Smooth muscle cell (in vitro differentiated cells): ENCODE data around the gene OTOS. TPM values are rescaled to one million over a fixed set of nuclear protein-coding genes. Genes with fewer than 3 reads are reported as not detected.

ENCODE experiments used
- DNase-seq: peaks from one replicate; lab custom pipeline; 2025; ENCODE audit not compliant: unreplicated experiment; lab: John Stamatoyannopoulos, UW
- H2AFZ ChIP-seq: fragments of 200-600 bp; sonication (generic); 2 replicates; pipeline ENCODE4 v1.6.0; 2016; ENCODE audit warnings: antibody characterized with exemption, low read depth, mild to moderate bottlenecking
- H3F3A ChIP-seq: fragments of 200-600 bp; sonication (generic); 2 replicates; pipeline ENCODE4 v1.6.0; 2017; ENCODE audit warnings: antibody characterized with exemption, low read depth
- H3K27ac ChIP-seq: fragments of 200-600 bp; sonication (generic); 2 replicates; pipeline ENCODE4 v1.5.1; 2016; ENCODE audit warnings: low read depth, mild to moderate bottlenecking
- H3K27me3 ChIP-seq: fragments of 200-600 bp; sonication (generic); 2 replicates; pipeline ENCODE4 v1.6.1; 2016; ENCODE audit warnings: low read depth, mild to moderate bottlenecking
- H3K36me3 ChIP-seq: fragments of 200-600 bp; sonication (generic); 2 replicates; pipeline ENCODE4 v1.5.1; 2016; ENCODE audit warnings: low read depth
- H3K4me1 ChIP-seq: fragments of 200-600 bp; sonication (generic); 2 replicates; pipeline ENCODE4 v1.5.1; 2016; ENCODE audit warnings: low read depth
- H3K4me2 ChIP-seq: fragments of 200-600 bp; sonication (generic); 2 replicates; pipeline ENCODE4 v1.6.0; 2016; ENCODE audit warnings: mild to moderate bottlenecking
- H3K4me3 ChIP-seq: fragments of 200-600 bp; sonication (generic); 2 replicates; pipeline ENCODE4 v1.5.1; 2016; ENCODE audit warnings: mild to moderate bottlenecking
- H3K79me2 ChIP-seq: fragments of 200-600 bp; sonication (generic); 2 replicates; pipeline ENCODE4 v1.6.0; 2016; ENCODE audit warnings: low read depth, mild to moderate bottlenecking
- H3K9ac ChIP-seq: fragments of 200-600 bp; sonication (generic); 2 replicates; pipeline ENCODE4 v1.6.0; 2016; ENCODE audit warnings: low read depth
- H3K9me3 ChIP-seq: fragments of 200-600 bp; sonication (generic); replicated peaks from 2 replicates; pipeline ENCODE4 v1.5.1; 2016; ENCODE audit warnings: low read depth
- H4K20me1 ChIP-seq: fragments of 200-600 bp; sonication (generic); 2 replicates; pipeline ENCODE4 v1.6.0; 2016; ENCODE audit warnings: low read depth
- CTCF ChIP-seq: fragments of 200-600 bp; sonication (generic); IDR thresholded peaks from 2 replicates; pipeline ENCODE4 v1.5.1; 2017; ENCODE audit warnings: borderline replicate concordance, mild to moderate bottlenecking, antibody characterized with exemption; ENCODE audit not compliant: insufficient read depth, poor library complexity, severe bottlenecking
- WGBS: methylation state at CpG from one replicate; pipeline ENCODE4 v1.1.7; 2016; ENCODE audit warnings: low lambda C conversion rate; 5-methylcytosine and 5-hydroxymethylcytosine counted together
- polyA plus RNA-seq: library from polyadenylated mRNA; unstranded; fragments of >200 nt; fragmentation: Nextera tagmentation; extraction: Ambion mirVana; gene quantifications from 2 replicates; pipeline ENCODE4 v1.2.1, GENCODE V29; 2016
- total RNA-seq: library from RNA; depleted of rRNA; stranded (reverse); fragments of >200 nt; gene quantifications from 2 replicates; pipeline ENCODE4 v1.2.3, GENCODE V29; 2014

OTOS gene
- total and polyA plus RNA-seq, 2 experiments from 2014 or later = not detected

GRCh38 chr2:240155048-240155744 is 14.7 kb upstream of the OTOS start:
- Histone ChIP-seq H3K36me3 (no peaks in the 10 kb centered on the region), H3K4me3 (no peak overlapping the region), H3K9me3 (no peaks in the 10 kb centered on the region), H3F3A (no peaks in the 10 kb centered on the region), H3K79me2 (no peaks in the 10 kb centered on the region), H3K4me1 (peaks cover 13% of the 10 kb centered on the region), H3K27me3 (peaks cover 11% of the 10 kb centered on the region), H3K27ac (peak overlapping the region; percentile 64), H2AFZ (no peak overlapping the region), H3K9ac (no peak overlapping the region), H3K4me2 (no peak overlapping the region), H4K20me1 (no peaks in the 10 kb centered on the region)
- DNase-seq = no peak
- WGBS = 81% methylated on average over 17 of the region's 17 CpGs
- TF ChIP-seq CTCF = no peak

- H4K20me1 ChIP-seq = no peaks in the 10 kb centered on the region
- H3K4me3 ChIP-seq = no peak overlapping the region
- no peaks in the 10 kb centered on the region for H3K79me2 ChIP-seq
- no peak for TF ChIP-seq CTCF
- no peak overlapping the region for H3K4me2 ChIP-seq
- DNase-seq = no peak
- peaks cover 13% of the 10 kb centered on the region for H3K4me1 ChIP-seq
- H3K9ac ChIP-seq = no peak overlapping the region
- peaks cover 11% of the 10 kb centered on the region for H3K27me3 ChIP-seq
- H3F3A ChIP-seq = no peaks in the 10 kb centered on the region
- no peak overlapping the region for H2AFZ ChIP-seq
- no peaks in the 10 kb centered on the region for H3K9me3 ChIP-seq
- no peaks in the 10 kb centered on the region for H3K36me3 ChIP-seq
- H3K27ac ChIP-seq = no peak overlapping the region
- WGBS = 88% methylated on average over 6 of the region's 8 CpGs
These were observed 14.1 kb upstream of the OTOS start for GRCh38 chr2:240154606-240155005.

GRCh38 chr2:240153418-240153817 is 13.0 kb upstream of the OTOS start:
- Histone ChIP-seq H4K20me1 (no peaks in the 10 kb centered on the region), H3K9me3 (no peaks in the 10 kb centered on the region), H3F3A (no peaks in the 10 kb centered on the region), H3K27ac (no peak overlapping the region), H2AFZ (no peak overlapping the region), H3K9ac (no peak overlapping the region), H3K4me2 (no peak overlapping the region), H3K4me3 (no peak overlapping the region), H3K79me2 (no peaks in the 10 kb centered on the region), H3K36me3 (no peaks in the 10 kb centered on the region), H3K4me1 (peaks cover 13% of the 10 kb centered on the region), H3K27me3 (peaks cover 11% of the 10 kb centered on the region)
- no peak for DNase-seq
- WGBS = 80% methylated on average over 3 of the region's 3 CpGs
- no peak for TF ChIP-seq CTCF

DNA sequence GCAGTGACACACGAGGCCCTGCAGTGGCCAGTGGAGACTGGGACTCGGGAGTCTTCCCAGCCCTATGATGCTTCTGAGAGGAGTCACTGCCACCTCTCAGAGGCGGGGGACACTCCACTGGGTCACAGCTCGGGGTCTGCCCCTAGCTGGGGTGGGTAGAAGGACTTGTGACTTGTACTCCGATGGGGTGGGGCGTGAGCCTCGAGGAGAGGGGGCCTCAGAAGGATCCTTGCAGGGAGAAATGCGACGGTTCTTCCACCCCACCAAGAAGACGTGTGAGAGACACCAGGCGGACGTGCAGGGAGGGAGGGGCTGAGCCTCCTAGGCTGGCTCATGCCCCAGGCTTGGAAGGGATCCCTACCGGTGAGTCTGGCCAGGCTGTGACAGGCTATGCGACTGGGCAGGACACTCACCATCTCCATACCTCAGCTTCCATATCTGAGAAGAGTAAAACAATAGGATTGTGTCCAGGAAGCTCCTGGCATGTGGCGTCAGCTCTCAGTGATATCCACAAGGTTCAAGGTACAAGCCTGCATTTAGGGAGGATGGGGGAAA is 11.1 kb upstream of the OTOS start:
- Histone ChIP-seq H2AFZ (no peak overlapping the region), H4K20me1 (no peaks in the 10 kb centered on the region), H3K9me3 (no peaks in the 10 kb centered on the region), H3K36me3 (no peaks in the 10 kb centered on the region), H3K79me2 (no peaks in the 10 kb centered on the region), H3F3A (no peaks in the 10 kb centered on the region), H3K4me2 (no peak overlapping the region), H3K27ac (no peak overlapping the region), H3K4me3 (no peak overlapping the region), H3K4me1 (peaks cover 13% of the 10 kb centered on the region), H3K9ac (no peak overlapping the region), H3K27me3 (peaks cover 11% of the 10 kb centered on the region)
- TF ChIP-seq CTCF = no peak
- 79% methylated on average over 15 of the region's 15 CpGs for WGBS
- DNase-seq = no peak
